Prostate gland (tissue), 2 donors: ENCODE results near the gene TRPM6. TPM values are rescaled to one million over a fixed set of nuclear protein-coding genes. Genes with fewer than 3 reads are reported as not detected.

ENCODE experiments used
- DNase-seq: peaks from one replicate; pipeline ENCODE4 v3.0.0-alpha.2; 2019; ENCODE audit warnings: low spot score
- H3K27ac ChIP-seq, 2 donors: fragments of 200-600 bp; sonication (generic); 2 replicates each; pipeline ENCODE4 v1.5.1; 2017 to 2019
- H3K27me3 ChIP-seq: fragments of 200-600 bp; sonication (generic); replicated peaks from 2 replicates; pipeline ENCODE4 v1.5.1; 2019; ENCODE audit not compliant: insufficient read depth
- H3K36me3 ChIP-seq, 2 donors: fragments of 200-600 bp; sonication (generic); 1 replicate in 1 of 2; 2 replicates in 1 of 2; pipeline versions ENCODE4 v1.5.1 to v1.8.1; 2017 to 2019
- H3K4me1 ChIP-seq: fragments of 200-600 bp; sonication (generic); replicated peaks from 2 replicates; pipeline ENCODE4 v1.5.1; 2019
- H3K4me3 ChIP-seq, 2 donors: fragments of 200-600 bp; sonication (generic); 2 replicates each; pipeline ENCODE4 v1.5.1; 2017 to 2019
- H3K9me3 ChIP-seq: fragments of 200-600 bp; sonication (generic); 2 replicates; pipeline ENCODE4 v1.5.1; 2017
- POLR2A ChIP-seq: fragments of 450-650 bp; IDR thresholded peaks from one replicate; pipeline ENCODE4 v1.6.1; 2016; ENCODE audit warnings: antibody characterized with exemption, mild to moderate bottlenecking
- POLR2AphosphoS5 ChIP-seq: sonication (generic); formaldehyde crosslinking; IDR thresholded peaks from one replicate; pipeline ENCODE4 v1.6.1; 2017; ENCODE audit warnings: antibody characterized with exemption
- WGBS: methylation state at CpG from one replicate; pipeline ENCODE4 v1.1.5; 2018; 5-methylcytosine and 5-hydroxymethylcytosine counted together
- intact Hi-C: fragments of 100-400 bp; cut with DNase I; formaldehyde crosslinking; loops from one replicate; pipeline ENCODE4 v1.14.2; 2022
- total RNA-seq, 2 donors: library from RNA; depleted of rRNA; stranded (reverse); fragments of >200 nt; gene quantifications; one replicate each; pipeline ENCODE4 v1.1.0, GENCODE V29; 2016
- TF ChIP-seq, protein P1 (sequence below), 4 experiments: fragments of 200-600 bp in 2 of 4; fragments of 450-650 bp in 2 of 4; sonication (generic) in 2 of 4; IDR thresholded peaks; 1 replicate in 3 of 4; 2 replicates in 1 of 4; pipeline ENCODE4 v1.5.1; 2016 to 2019; ENCODE audit warnings: antibody characterized with exemption in 4 of 4, mild to moderate bottlenecking in 2 of 4, moderate library complexity in 2 of 4

Gene TRPM6
- total RNA-seq, 2 donors from 2014 or later: 0.36 to 4.7 TPM

DNA sequence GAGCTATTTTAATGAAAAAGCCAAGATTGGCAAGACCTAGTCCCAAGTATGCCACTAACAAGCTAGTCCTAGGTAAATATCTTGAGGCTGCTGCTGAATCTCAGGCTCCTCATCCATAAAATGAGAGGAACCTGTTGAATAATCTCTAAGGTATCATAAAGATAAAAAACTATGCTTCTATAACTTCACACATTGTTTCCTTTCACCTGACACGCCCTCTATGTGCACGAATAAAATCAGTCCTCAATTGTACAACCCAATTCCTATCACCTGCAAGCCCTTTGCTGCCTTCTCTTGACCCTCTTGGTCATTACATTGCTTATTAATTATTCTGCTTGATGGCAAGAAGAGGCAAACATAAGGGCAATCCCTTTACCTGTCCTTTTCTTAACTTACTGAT lies 69.9 kb downstream of the TRPM6 start:
- intact Hi-C loops: no loop called here
- no peak overlapping the region for H3K27ac ChIP-seq
- no peak for DNase-seq
- WGBS: 86% methylated on average over 2 of the region's 2 CpGs
- no peaks in the 10 kb centered on the region for H3K4me1 ChIP-seq
- H3K36me3 ChIP-seq: no peaks in the 10 kb centered on the region
- H3K27me3 ChIP-seq: no peaks in the 10 kb centered on the region
- no peak overlapping the region for H3K4me3 ChIP-seq
- no peak for TF ChIP-seq POLR2A
- TF ChIP-seq, protein P1, sequence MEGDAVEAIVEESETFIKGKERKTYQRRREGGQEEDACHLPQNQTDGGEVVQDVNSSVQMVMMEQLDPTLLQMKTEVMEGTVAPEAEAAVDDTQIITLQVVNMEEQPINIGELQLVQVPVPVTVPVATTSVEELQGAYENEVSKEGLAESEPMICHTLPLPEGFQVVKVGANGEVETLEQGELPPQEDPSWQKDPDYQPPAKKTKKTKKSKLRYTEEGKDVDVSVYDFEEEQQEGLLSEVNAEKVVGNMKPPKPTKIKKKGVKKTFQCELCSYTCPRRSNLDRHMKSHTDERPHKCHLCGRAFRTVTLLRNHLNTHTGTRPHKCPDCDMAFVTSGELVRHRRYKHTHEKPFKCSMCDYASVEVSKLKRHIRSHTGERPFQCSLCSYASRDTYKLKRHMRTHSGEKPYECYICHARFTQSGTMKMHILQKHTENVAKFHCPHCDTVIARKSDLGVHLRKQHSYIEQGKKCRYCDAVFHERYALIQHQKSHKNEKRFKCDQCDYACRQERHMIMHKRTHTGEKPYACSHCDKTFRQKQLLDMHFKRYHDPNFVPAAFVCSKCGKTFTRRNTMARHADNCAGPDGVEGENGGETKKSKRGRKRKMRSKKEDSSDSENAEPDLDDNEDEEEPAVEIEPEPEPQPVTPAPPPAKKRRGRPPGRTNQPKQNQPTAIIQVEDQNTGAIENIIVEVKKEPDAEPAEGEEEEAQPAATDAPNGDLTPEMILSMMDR (IDR thresholded peaks at IDR 0.05): no peak
- no peak for TF ChIP-seq POLR2AphosphoS5
- H3K9me3 ChIP-seq: no peaks in the 10 kb centered on the region

DNA sequence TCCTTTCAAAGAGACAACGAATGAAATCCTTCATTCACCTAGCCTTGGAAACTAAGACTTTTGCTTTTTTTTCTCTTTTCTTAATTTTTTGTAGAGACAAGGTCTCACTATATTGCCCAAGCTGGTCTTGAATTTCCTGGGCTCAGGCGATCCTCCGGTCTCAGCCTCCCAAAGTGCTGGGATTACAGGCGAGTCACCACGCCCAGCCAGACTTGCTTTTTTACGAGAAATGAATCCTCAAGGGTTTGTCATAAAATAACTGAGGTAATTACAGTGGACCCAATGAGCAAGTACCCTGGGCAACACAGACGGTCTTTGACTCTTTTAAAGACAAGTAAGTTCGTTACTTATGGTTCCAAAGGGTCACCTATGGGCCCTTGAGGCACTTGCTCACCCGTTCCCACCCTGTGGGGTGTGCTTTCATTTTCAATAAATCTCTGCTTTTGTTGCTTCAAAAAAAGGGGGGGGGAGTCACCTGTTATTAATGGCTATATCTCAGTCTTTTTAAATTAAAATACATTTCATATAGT lies 70.4 kb downstream of the TRPM6 start:
- Histone ChIP-seq H3K9me3 (no peaks in the 10 kb centered on the region), H3K27ac (no peak overlapping the region), H3K4me1 (no peaks in the 10 kb centered on the region), H3K36me3 (no peaks in the 10 kb centered on the region), H3K4me3 (no peak overlapping the region), H3K27me3 (no peaks in the 10 kb centered on the region)
- 94% methylated on average over 9 of the region's 9 CpGs for WGBS
- no peak for DNase-seq
- TF ChIP-seq, protein P1 (IDR thresholded peaks at IDR 0.05): no peak
- TF ChIP-seq POLR2AphosphoS5 (no peak), POLR2A (no peak)
- intact Hi-C loops: no loop called here

DNA sequence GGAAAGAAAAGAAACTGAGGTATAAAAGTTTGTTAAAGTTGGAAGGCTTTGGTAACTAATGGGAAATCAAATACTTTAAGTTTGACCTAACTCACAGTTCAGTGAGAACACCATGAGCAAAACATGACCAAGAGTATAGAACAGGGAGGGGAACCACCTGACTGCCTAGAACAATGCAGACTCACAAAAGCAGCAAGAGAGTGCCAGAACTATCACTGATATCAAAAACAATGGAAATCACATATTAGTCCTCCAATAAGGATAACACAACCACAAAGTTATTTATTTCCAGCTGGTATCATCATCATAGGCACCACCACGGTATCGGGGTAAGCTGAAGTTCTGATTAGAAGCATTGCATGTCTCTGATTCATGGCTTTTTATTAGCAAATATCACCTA lies 77.5 kb downstream of the TRPM6 start:
- Histone ChIP-seq H3K9me3 (no peaks in the 10 kb centered on the region), H3K4me1 (no peaks in the 10 kb centered on the region), H3K4me3 (no peak overlapping the region), H3K36me3 (no peaks in the 10 kb centered on the region), H3K27me3 (no peaks in the 10 kb centered on the region), H3K27ac (no peak overlapping the region)
- TF ChIP-seq POLR2A (no peak), POLR2AphosphoS5 (no peak)
- TF ChIP-seq, protein P1 (IDR thresholded peaks at IDR 0.05): no peak
- WGBS: 91% methylated on average over 2 of the region's 2 CpGs
- intact Hi-C loops: no loop called here
- DNase-seq: no peak

DNA sequence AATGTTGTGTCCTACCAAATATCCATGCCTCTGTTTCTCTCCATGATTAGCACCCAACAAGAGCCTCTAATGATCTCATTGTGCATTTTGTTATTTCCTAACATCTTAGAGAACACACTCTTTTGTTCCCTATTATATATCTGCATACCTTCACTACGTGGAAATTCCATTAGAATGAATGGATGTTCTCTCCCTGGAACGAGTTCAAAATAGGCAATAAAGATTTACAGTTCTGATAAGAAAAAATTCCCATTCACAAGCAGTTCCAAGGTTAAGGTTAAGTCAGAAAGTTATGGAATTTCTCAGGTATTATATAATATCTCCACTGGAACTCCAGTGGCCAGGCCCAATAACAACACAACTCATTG lies 83.7 kb downstream of the TRPM6 start:
- Histone ChIP-seq H3K27ac (no peak overlapping the region), H3K4me3 (no peak overlapping the region), H3K36me3 (no peaks in the 10 kb centered on the region), H3K4me1 (no peaks in the 10 kb centered on the region), H3K27me3 (no peaks in the 10 kb centered on the region), H3K9me3 (no peaks in the 10 kb centered on the region)
- TF ChIP-seq POLR2AphosphoS5 (no peak), POLR2A (no peak)
- TF ChIP-seq, protein P1 (IDR thresholded peaks at IDR 0.05): no peak
- DNase-seq: no peak
- 9% methylated on average over 2 of the region's 2 CpGs for WGBS
- intact Hi-C loops: no loop called here

DNA sequence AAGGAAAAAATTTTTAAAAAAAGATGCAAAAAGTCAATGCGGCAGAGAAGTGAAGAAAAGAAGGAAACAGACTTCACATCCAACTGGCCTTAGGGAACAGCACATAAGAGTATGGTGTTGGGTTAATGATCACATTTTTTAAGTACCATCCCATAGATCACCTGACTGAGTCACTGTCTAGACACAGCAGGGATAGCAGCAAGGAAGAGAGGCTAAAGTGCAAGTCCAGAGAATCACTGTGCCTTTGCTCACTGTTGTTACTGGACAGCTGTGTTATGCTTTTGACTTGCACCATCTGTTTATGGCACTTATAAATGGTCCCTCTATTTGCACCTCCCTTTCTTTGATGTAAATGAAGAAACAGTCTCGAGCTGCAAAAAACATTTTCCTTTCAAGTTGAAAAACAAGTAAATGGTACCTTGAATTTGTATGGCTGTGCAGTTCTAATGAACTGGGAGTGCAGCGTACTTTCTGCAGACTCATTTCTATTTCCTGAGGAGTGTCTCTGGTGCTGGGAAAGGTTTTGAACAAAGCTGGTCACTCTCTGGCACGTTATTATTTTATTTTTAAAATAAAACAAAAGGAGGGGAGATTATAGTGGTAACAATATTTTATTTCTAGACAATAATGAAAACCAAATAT lies 84.2 kb downstream of the TRPM6 start:
- no peaks in the 10 kb centered on the region for H3K4me1 ChIP-seq
- H3K4me3 ChIP-seq: no peak overlapping the region
- no peaks in the 10 kb centered on the region for H3K27me3 ChIP-seq
- H3K36me3 ChIP-seq: no peaks in the 10 kb centered on the region
- no peak for TF ChIP-seq POLR2AphosphoS5
- TF ChIP-seq, protein P1 (IDR thresholded peaks at IDR 0.05): no peak
- no peak for TF ChIP-seq POLR2A
- WGBS: 52% methylated on average over 4 of the region's 4 CpGs
- no peak overlapping the region for H3K27ac ChIP-seq
- DNase-seq: no peak
- intact Hi-C loops: no loop called here
- H3K9me3 ChIP-seq: no peaks in the 10 kb centered on the region
